HG02571 (cell line): ENCODE data around the gene CYP2W1.

ENCODE experiments used
- ATAC-seq: cut with Tn5 transposase; IDR thresholded peaks from one replicate; pipeline ENCODE4 v1.9.1; 2021; ENCODE audit warnings: mild to moderate bottlenecking, moderate library complexity; ENCODE audit not compliant: unreplicated experiment

CYP2W1 gene

GRCh38 chr7:1014681-1015080, 31.7 kb downstream of the CYP2W1 start:
- ATAC-seq, result no peak

GRCh38 chr7:1015196-1016121, 32.5 kb downstream of the CYP2W1 start:
- no peak for ATAC-seq

- no peak for ATAC-seq
Measured at GRCh38 chr7:1016577-1017531, 33.9 kb downstream of the CYP2W1 start.

DNA sequence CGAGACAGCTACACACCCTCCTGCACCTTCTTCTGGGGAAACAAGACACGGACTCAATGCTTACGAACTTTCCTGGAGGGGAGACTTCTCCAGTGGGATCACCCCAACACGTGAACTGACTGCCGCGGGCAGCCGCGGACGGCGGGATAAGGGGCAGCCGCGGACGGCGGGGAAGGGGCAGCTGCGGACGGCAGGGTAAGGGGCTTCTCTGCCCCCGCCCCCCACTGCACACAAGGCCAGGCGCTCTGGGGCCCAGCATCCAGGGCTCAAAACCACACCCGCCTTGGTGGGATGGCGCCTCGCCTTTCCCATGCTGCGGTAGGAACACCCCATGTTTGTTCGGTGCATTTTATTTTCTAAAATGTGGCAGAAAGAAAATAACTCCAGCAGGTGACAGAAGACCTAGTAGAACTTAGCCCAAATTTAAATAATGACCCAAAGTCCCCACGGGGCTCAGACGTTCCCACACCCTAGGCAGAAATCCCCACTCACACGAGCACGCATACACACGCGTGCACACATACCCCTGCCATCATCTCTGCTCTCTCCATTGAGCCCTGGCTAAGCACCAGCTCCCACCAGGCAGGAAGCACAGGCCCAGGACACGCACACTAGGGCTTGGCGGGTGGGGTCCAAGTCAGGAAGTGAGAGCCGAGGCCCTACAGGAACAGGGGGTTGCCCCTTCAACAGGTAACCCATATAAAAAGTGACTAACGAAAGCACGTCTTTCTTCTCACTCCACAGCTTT, 34.8 kb downstream of the CYP2W1 start:
- no peak for ATAC-seq

DNA sequence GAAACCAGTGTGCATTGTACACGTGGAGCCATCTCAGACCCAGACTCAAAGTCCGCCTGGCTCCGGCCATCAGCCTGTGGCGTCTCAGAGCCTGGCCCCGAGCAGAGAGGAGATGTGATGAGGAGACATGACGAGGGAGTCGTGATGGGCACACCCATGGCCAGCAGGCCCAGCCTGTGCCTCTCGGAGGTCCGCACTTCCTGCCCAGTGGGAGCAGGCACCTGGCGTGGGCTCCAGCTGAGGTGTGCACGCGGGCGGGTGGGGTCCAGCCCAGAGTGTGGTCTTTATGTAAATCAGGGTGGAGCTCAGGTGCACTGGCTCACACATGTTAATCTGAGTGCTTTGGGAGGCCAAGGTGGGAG, 35.3 kb downstream of the CYP2W1 start:
- ATAC-seq, result no peak

DNA sequence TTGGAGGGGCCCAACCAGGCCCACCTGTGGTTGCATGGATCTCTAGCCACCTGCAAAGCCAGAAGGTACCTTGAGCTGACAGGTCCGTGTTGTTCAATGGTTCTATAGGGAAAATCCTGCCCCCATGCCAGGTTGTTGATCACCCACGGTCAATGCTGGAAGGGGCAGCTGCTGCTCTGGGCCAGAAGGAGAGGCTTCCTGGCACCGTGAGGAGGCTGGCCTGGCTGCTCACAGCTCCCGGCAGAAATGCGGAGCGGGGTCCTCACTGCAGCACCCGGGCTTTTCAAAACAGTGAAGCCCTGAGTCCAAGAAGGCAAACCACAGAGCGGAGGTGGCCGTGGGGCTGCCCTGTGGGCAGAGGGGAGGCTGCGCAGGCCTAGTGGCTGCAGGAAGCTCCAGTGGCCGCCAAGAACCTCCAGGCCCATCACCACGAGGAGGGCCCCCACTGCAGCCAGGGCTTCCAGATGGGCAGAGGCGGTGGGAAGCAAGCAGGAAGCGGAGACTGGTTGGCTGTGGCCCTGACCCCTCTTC, 36.3 kb downstream of the CYP2W1 start:
- no peak for ATAC-seq

GRCh38 chr7:1019789-1020610, 37.0 kb downstream of the CYP2W1 start:
- ATAC-seq, result no peak

DNA sequence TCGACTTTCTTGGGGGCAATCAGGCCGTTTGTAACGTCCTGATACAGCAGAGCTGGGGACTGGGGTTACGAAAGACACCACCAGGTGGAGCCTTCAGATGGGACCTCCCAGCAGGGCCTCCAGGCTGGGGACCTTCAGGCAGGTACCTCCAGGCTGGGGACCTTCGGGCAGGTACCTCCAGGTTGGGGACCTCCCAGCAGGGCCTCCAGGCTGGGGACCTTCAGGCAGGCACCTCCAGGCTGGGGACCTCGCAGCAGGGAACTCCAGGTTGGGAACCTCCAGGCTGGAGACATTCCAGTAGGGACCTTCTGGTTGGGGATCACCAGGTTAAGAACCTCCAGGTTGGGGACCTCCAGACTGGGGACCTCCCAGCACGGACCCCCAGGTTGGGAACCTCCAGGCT, 37.9 kb downstream of the CYP2W1 start:
- no peak for ATAC-seq

DNA sequence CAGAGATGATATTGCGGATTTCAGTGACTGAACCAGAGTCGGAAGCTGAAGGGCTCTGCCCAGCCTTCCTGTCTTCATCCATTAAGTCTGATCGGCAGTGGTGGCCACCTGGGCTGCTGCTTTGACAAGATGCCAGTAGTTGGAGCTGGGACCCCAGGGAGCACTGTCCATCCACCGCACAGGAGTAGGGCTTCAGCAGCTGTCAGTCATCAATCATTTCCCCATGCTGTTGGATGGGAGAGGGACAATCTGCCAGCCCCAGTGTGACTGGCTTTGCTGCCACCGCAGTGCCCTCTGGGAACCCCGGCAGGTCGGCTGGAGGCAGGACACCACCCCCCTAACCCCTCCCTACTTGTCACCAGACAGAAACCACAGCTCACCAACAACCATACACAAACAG, 38.4 kb downstream of the CYP2W1 start:
- no peak for ATAC-seq

- ATAC-seq, result no peak
Measured at GRCh38 chr7:1021931-1022330, 39.0 kb downstream of the CYP2W1 start.

GRCh38 chr7:1022356-1022755, 39.4 kb downstream of the CYP2W1 start:
- no peak for ATAC-seq

GRCh38 chr7:1022801-1023465, 40.0 kb downstream of the CYP2W1 start:
- no peak for ATAC-seq

DNA sequence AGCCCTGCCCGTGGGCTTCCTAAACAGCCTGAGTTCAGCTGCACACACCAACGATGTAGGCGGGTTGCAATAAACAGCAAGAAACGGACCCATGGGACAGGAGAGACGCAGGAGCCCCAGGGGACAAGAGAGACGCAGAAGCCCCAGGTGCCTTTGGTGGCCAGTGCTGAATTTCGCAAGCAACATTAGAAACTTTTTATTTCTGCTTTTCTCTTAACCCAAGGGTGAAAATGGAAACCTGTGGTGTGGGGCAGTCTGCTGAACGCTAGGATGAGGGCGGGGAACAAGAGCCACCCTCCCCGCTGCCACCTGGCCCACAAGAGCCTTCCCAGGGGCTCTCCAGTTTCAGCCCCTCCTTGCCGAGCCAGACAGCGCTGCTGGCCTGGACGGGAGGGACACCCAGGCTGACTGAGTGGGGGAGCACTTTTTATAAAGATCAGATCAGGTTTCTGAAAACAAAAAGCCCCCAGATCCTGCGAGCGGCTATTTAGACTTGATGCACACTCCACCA, 41.4 kb downstream of the CYP2W1 start:
- ATAC-seq, result peak; percentile 50

DNA sequence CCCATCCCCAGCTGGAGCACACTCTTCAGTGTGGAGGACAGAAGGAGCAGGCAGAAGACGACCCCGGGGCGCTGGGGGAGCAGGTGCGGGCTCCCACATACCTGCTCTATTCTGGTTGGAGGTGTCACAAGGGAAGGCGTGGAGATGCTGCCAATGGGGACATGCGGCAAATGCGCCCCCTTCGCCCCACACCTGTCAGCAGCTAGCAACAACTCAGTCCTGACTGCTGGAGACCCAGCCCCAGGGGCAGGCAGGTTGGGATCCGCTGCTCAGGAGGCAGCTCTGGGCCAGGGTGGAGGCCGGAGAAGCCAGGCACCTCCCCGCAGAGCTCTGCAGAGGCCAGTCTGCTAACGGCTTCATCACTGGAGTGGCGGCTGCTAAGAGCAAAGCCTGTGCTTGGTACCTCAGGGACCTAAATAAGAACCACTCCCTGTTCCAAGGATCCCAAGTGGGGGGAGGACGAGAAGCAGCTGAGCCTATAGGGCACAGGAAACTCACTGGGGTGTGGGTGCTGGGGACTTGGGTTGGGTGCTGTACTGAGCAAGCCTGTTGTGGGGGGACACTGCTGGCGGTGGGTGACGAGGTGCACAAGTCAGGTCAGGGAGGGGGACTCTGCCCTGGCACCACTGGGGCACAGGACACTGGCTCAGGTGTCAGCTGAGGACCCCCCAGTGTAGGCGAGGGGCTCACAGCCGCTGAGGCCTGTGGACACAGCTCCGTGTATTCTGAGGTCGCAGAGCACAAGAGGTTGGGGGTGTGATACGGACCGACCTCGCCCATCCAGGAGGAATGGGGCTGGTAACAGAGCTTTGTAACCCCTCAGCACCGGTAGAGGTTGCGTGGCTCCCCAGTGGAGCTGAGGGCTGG, 42.1 kb downstream of the CYP2W1 start:
- ATAC-seq, result no peak

GRCh38 chr7:1025743-1026581, 43.0 kb downstream of the CYP2W1 start:
- ATAC-seq, result no peak

DNA sequence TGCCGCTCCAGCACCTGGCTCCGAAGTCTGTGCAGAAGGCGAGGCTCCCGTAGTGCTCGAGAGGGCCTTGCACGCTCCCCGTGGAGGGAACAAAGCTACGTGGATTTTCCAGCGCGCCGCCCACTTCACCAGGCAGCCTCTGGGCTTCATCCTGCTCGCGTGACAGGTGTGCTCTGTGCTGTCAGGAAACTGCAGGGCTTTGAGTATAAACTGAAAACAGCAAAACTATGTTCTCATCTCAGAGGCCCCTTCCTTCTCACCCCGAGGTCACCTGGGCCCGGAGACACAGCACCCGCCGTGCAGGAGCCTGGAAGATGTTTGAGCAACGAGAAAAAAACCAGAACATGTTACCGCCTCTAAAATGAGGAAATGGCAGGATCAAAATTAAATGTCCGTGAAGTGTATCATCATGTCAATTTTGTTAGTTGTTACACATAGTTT, 43.8 kb downstream of the CYP2W1 start:
- ATAC-seq, result no peak
